IPS-NIHi7 (cell line): ENCODE measurements around the gene GLA.

Experiments used
- DNase-seq: peaks from one replicate; pipeline ENCODE4 v3.0.0; 2012; ENCODE audit warnings: mixed read lengths; ENCODE audit errors: extremely low spot score

The GLA gene

GRCh38 chrX:101407748-101408531, at the start of gene GLA, which contains the start of gene HNRNPH2:
Gene GLA (minus strand): TSS chrX:101407925. CDS start chrX:101407903, 22 bp downstream.
Gene HNRNPH2 (plus strand): TSS chrX:101408222. CDS start chrX:101411989, 3,767 bp downstream.
- peak; percentile 76 for DNase-seq

GRCh38 chrX:101452056-101452455, 44.3 kb upstream of the GLA start:
- DNase-seq = no peak

- no peak for DNase-seq
Measured at GRCh38 chrX:101450961-101451360, 43.2 kb upstream of the GLA start.

GRCh38 chrX:101450085-101450484, 42.4 kb upstream of the GLA start:
- DNase-seq = no peak

GRCh38 chrX:101449279-101449678, 41.6 kb upstream of the GLA start:
- DNase-seq = no peak

GRCh38 chrX:101442085-101442484, 34.4 kb upstream of the GLA start:
- DNase-seq = no peak

GRCh38 chrX:101430457-101431078, 22.8 kb upstream of the GLA start:
- no peak for DNase-seq

- no peak for DNase-seq
Measured at GRCh38 chrX:101429934-101430333, 22.2 kb upstream of the GLA start.

GRCh38 chrX:101427954-101428353, 20.2 kb upstream of the GLA start:
- DNase-seq = no peak

GRCh38 chrX:101419489-101419888, 11.8 kb upstream of the GLA start:
- DNase-seq = no peak

- DNase-seq = peak; percentile 59
Measured at GRCh38 chrX:101417981-101418841, 10.5 kb upstream of the GLA start.

- no peak for DNase-seq
Measured at GRCh38 chrX:101417190-101417589, 9.5 kb upstream of the GLA start.

GRCh38 chrX:101416691-101417090, 9.0 kb upstream of the GLA start:
- DNase-seq = no peak

GRCh38 chrX:101415180-101416145, 7.7 kb upstream of the GLA start:
- peak; percentile 48 for DNase-seq

GRCh38 chrX:101411984-101412383, 4.3 kb upstream of the GLA start:
- no peak for DNase-seq

- DNase-seq = no peak
Measured at GRCh38 chrX:101410461-101410860, 2.7 kb upstream of the GLA start.

- DNase-seq = no peak
Measured at GRCh38 chrX:101409043-101409442, 1.3 kb upstream of the GLA start.

GRCh38 chrX:101408532-101408841, 762 bp upstream of the GLA start:
- DNase-seq = no peak

- DNase-seq = no peak
Measured at GRCh38 chrX:101407167-101407747, 468 bp downstream of the GLA start.

GRCh38 chrX:101399825-101400224, 7.9 kb downstream of the GLA start:
- no peak for DNase-seq

- no peak for DNase-seq
Measured at GRCh38 chrX:101398694-101399093, 9.0 kb downstream of the GLA start.
